K562 (cell line): Measurements from ENCODE around the gene CLEC3B. TPM values are rescaled to one million over a fixed set of nuclear protein-coding genes. Genes with fewer than 3 reads are reported as not detected.

Source experiments
- EP300 ChIP-seq: IDR thresholded peaks from 2 replicates; pipeline ENCODE4 v1.6.1; 2012; ENCODE audit warnings: low read length, improper control_type of control experiment
- ETS1 ChIP-seq: conservative IDR thresholded peaks from 2 replicates; pipeline ENCODE4 v1.6.1; 2011; ENCODE audit warnings: low read depth, mild to moderate bottlenecking, low read length; ENCODE audit not compliant: control insufficient read depth
- FOXP1 ChIP-seq: sonication (generic); formaldehyde crosslinking; IDR thresholded peaks from 2 replicates; pipeline ENCODE4 v1.8.0; 2022; ENCODE audit warnings: mild to moderate bottlenecking, missing genetic modification reagents
- HES1 ChIP-seq: fragments of 450-650 bp; IDR thresholded peaks from 2 replicates; pipeline ENCODE4 v1.6.1; 2016; ENCODE audit warnings: low read depth, mild to moderate bottlenecking, moderate library complexity
- KDM4B ChIP-seq, 2 experiments: fragments of 450-650 bp in 1 of 2; sonication (generic) in 1 of 2; IDR thresholded peaks; 2 replicates each; pipeline ENCODE4 v1.6.1; 2016 to 2017; ENCODE audit warnings: borderline replicate concordance in 2 of 2, antibody characterized with exemption in 1 of 2, low read depth in 1 of 2, mild to moderate bottlenecking in 1 of 2
- MAZ ChIP-seq, 2 experiments: fragments of 450-650 bp in 1 of 2; sonication (generic) in 1 of 2; formaldehyde crosslinking; IDR thresholded peaks in 1 of 2; conservative IDR thresholded peaks in 1 of 2; 2 replicates each; pipeline versions ENCODE4 v1.4.0 to v1.5.0; 2020; ENCODE audit warnings: mild to moderate bottlenecking in 1 of 2, missing genetic modification reagents in 1 of 2
- RREB1 ChIP-seq: fragments of 250-450 bp; sonication (Bioruptor Pico); IDR thresholded peaks from 2 replicates; pipeline ENCODE4 v1.4.0; 2020
- SMARCB1 ChIP-seq: IDR thresholded peaks from 2 replicates; pipeline ENCODE4 v1.6.1; 2011; ENCODE audit warnings: improper control_type of control experiment, low read depth; ENCODE audit not compliant: insufficient read length
- TGIF2 ChIP-seq: sonication (generic); formaldehyde crosslinking; IDR thresholded peaks from 2 replicates; pipeline ENCODE4 v1.8.1; 2022; ENCODE audit warnings: mild to moderate bottlenecking, missing genetic modification reagents, moderate library complexity
- U2AF2 ChIP-seq: fragments of 200-400 bp; formaldehyde crosslinking; optimal IDR thresholded peaks from 2 replicates; pipeline ENCODE3; 2017; ENCODE audit warnings: low read depth, mild to moderate bottlenecking, low read length
- UBTF ChIP-seq, 2 experiments: IDR thresholded peaks; 2 replicates each; pipeline ENCODE4 v1.6.1; 2012; ENCODE audit warnings: improper control_type of control experiment in 2 of 2, low read depth in 2 of 2, low read length in 2 of 2, borderline replicate concordance in 1 of 2
- ZNF280B ChIP-seq: fragments of 250-450 bp; sonication (Bioruptor Pico); IDR thresholded peaks from 2 replicates; pipeline ENCODE4 v1.5.1; 2021; ENCODE audit warnings: mild to moderate bottlenecking
- polyA plus RNA-seq, 8 experiments: library from polyadenylated mRNA; depleted of rRNA in 4 of 8; stranded (reverse) in 5 of 8; unstranded in 3 of 8; fragments of >200 nt; fragmentation: Nextera tagmentation in 2 of 8; fragmentation: Illumina TruSeq in 1 of 8; extraction: Ambion mirVana in 2 of 8; extraction: Trizol in 1 of 8; gene quantifications; 2 replicates each; pipeline versions ENCODE4 v1.2.1 to v1.2.3, GENCODE V29; 2011 to 2014; ENCODE audit warnings: inconsistent platforms in 1 of 8, missing spikeins in 1 of 8
- total RNA-seq, 7 experiments: library from RNA; depleted of rRNA in 6 of 7; stranded (reverse); fragments of >200 nt in 6 of 7; fragmentation: Illumina TruSeq in 2 of 7; extraction: Trizol in 2 of 7; gene quantifications; 2 replicates each; pipeline versions ENCODE4 v1.2.1 to v1.2.3, GENCODE V29; 2011 to 2021; ENCODE audit warnings: low replicate concordance in 1 of 7

CLEC3B gene
- total and polyA plus RNA-seq, 9 of the 15 experiments (the other 6 are each of a cell fraction or from before 2014, with no cell fraction given), result not detected

- no peak for TF ChIP-seq TGIF2 (CRISPR knock-in tag)
- peak; percentile 49; the same call in 1 of the 2 replicates for TF ChIP-seq EP300
- no peak for TF ChIP-seq SMARCB1
- TF ChIP-seq UBTF (IDR thresholded peaks at IDR 0.05; ENCODE audit: borderline replicate concordance in 1 of 2, low read depth in 2 of 2, low read length in 2 of 2), result no peak
- TF ChIP-seq MAZ (CRISPR knock-in tag; conservative IDR thresholded peaks at IDR 0.05 in 1 of 2, IDR thresholded peaks at IDR 0.05 in 1 of 2), result no peak
- no peak for TF ChIP-seq U2AF2
- TF ChIP-seq ETS1, result no peak
- TF ChIP-seq KDM4B (IDR thresholded peaks at IDR 0.05; ENCODE audit: borderline replicate concordance in 2 of 2, low read depth in 1 of 2), result no peak
- TF ChIP-seq RREB1 (CRISPR knock-in tag), result no peak
- no peak for TF ChIP-seq ZNF280B (CRISPR knock-in tag)
- no peak for TF ChIP-seq FOXP1 (CRISPR knock-in tag)
- TF ChIP-seq HES1, result no peak
Observed at GRCh38 chr3:45043728-45044299, 17.7 kb downstream of the CLEC3B start (continued).
